A549 (cell line): ENCODE data around the gene FAM3B. TPM values are rescaled to one million over a fixed set of nuclear protein-coding genes. Genes with fewer than 3 reads are reported as not detected.

Experiments used
- ATAC-seq, 2 experiments: fragments of 200-7000 bp in 1 of 2; fragments of >200 bp in 1 of 2; cut with Nextera tagmentation in 1 of 2; cut with Tn5 transposase in 1 of 2; 3 replicates each; pipeline versions ENCODE4 v1.8.0 to v1.9.1; 2018 to 2020; ENCODE audit warnings: mild to moderate bottlenecking in 1 of 2, moderate library complexity in 1 of 2
- CTCF ChIA-PET: fragments of 300-600 bp; sonication (Branson Sonifier 250); formaldehyde crosslinking; extraction: SDS; loops from one replicate; lab custom pipeline; 2021; ENCODE audit warnings: antibody characterized with exemption, inconsistent platforms; lab: Yijun Ruan, JAX
- POLR2A ChIA-PET: fragments of 350-600 bp; formaldehyde crosslinking; extraction: SDS; loops from one replicate; lab custom pipeline; 2021; ENCODE audit warnings: antibody characterized with exemption, inconsistent platforms; lab: Yijun Ruan, JAX
- DNase-seq, 2 experiments: peaks; one replicate each; pipeline versions ENCODE4 v3.0.0 to v3.0.0-alpha.2; 2011 to 2016; ENCODE audit warnings: low read depth in 1 of 2, low spot score in 1 of 2
- FAIRE-seq: peaks from 2 replicates; lab custom pipeline; 2011; peaks lifted over from hg19 to GRCh38; lab: Jason Lieb, UNC
- H3K27ac ChIP-seq, 2 experiments: fragments of >200 bp; sonication (Bioruptor Twin); formaldehyde crosslinking; 3 replicates each; pipeline ENCODE4 v1.5.1; 2016 to 2017
- H3K4me1 ChIP-seq: fragments of >200 bp; sonication (Bioruptor Twin); formaldehyde crosslinking; 3 replicates; pipeline ENCODE4 v1.6.1; 2016
- H3K4me2 ChIP-seq: fragments of >200 bp; sonication (Bioruptor Twin); formaldehyde crosslinking; 3 replicates; pipeline ENCODE4 v1.6.1; 2016
- H3K4me3 ChIP-seq: fragments of >200 bp; sonication (Bioruptor Twin); formaldehyde crosslinking; 3 replicates; pipeline ENCODE4 v1.5.1; 2016
- H3K9me3 ChIP-seq: fragments of >200 bp; sonication (Bioruptor Twin); formaldehyde crosslinking; 3 replicates; pipeline ENCODE4 v1.6.1; 2016
- ATOH8 ChIP-seq: fragments of 250-450 bp; sonication (Bioruptor Pico); IDR thresholded peaks from 2 replicates; pipeline ENCODE4 v1.5.0; 2020; ENCODE audit warnings: low read depth, mild to moderate bottlenecking, moderate library complexity
- CBX2 ChIP-seq: fragments of 200-600 bp; sonication (generic); IDR thresholded peaks from 2 replicates; pipeline ENCODE4 v1.6.1; 2016; ENCODE audit warnings: low read depth, mild to moderate bottlenecking, borderline replicate concordance
- CHD2 ChIP-seq: fragments of 150-350 bp; IDR thresholded peaks from 2 replicates; pipeline ENCODE4 v1.6.1; 2014; ENCODE audit warnings: low read length; ENCODE audit not compliant: partially characterized antibody
- E2F6 ChIP-seq: IDR thresholded peaks from 2 replicates; pipeline ENCODE4 v1.6.1; 2012; ENCODE audit warnings: low read depth, borderline replicate concordance
- EHF ChIP-seq: fragments of 250-450 bp; sonication (Bioruptor Pico); IDR thresholded peaks from 2 replicates; pipeline ENCODE4 v1.5.0; 2020; ENCODE audit warnings: mild to moderate bottlenecking
- EP300 ChIP-seq, 2 experiments: fragments of >200 bp; sonication (Bioruptor Twin); formaldehyde crosslinking; IDR thresholded peaks; 2 replicates in 1 of 2; 3 replicates in 1 of 2; pipeline ENCODE4 v1.6.1; 2016 to 2017
- FOSB ChIP-seq: fragments of 250-450 bp; sonication (Bioruptor Pico); IDR thresholded peaks from 2 replicates; pipeline ENCODE4 v1.5.0; 2020; ENCODE audit warnings: mild to moderate bottlenecking, moderate library complexity
- GATA3 ChIP-seq: IDR thresholded peaks from 2 replicates; pipeline ENCODE4 v1.6.1; 2012; ENCODE audit warnings: borderline replicate concordance
- HOXA7 ChIP-seq: fragments of 250-450 bp; sonication (Bioruptor Pico); IDR thresholded peaks from 2 replicates; pipeline ENCODE4 v1.5.0; 2020; ENCODE audit warnings: mild to moderate bottlenecking, moderate library complexity
- JUNB ChIP-seq: fragments of >200 bp; sonication (Bioruptor Twin); formaldehyde crosslinking; IDR thresholded peaks from 2 replicates; pipeline ENCODE4 v1.6.1; 2016
- KDM1A ChIP-seq: fragments of 200-600 bp; sonication (generic); IDR thresholded peaks from 2 replicates; pipeline ENCODE4 v1.6.1; 2016; ENCODE audit warnings: low read depth, mild to moderate bottlenecking
- MAFK ChIP-seq: fragments of 450-650 bp; IDR thresholded peaks from 2 replicates; pipeline ENCODE4 v1.6.1; 2014; ENCODE audit not compliant: partially characterized antibody
- MAX ChIP-seq: IDR thresholded peaks from 2 replicates; pipeline ENCODE4 v1.6.1; 2012
- MYC ChIP-seq: IDR thresholded peaks from 2 replicates; pipeline ENCODE4 v1.6.1; 2012; ENCODE audit warnings: mild to moderate bottlenecking, inconsistent platforms, low read length, improper control_type of control experiment, borderline replicate concordance
- NFE2L2 ChIP-seq: fragments of 150-350 bp; conservative IDR thresholded peaks from 2 replicates; pipeline ENCODE4 v1.6.1; 2014; ENCODE audit warnings: low read length
- PBX3 ChIP-seq: IDR thresholded peaks from 2 replicates; pipeline ENCODE4 v1.6.1; 2012
- PHF8 ChIP-seq: fragments of 200-600 bp; sonication (generic); IDR thresholded peaks from 2 replicates; pipeline ENCODE4 v1.6.1; 2016; ENCODE audit warnings: low read depth, mild to moderate bottlenecking, antibody characterized with exemption, moderate library complexity, borderline replicate concordance
- POLR2A ChIP-seq: IDR thresholded peaks from 2 replicates; pipeline ENCODE4 v1.6.1; 2012; ENCODE audit warnings: mild to moderate bottlenecking, low read length
- RAD21 ChIP-seq, 2 experiments: fragments of >200 bp in 1 of 2; sonication (Bioruptor Twin) in 1 of 2; formaldehyde crosslinking in 1 of 2; IDR thresholded peaks in 1 of 2; conservative IDR thresholded peaks in 1 of 2; 2 replicates in 1 of 2; 3 replicates in 1 of 2; pipeline ENCODE4 v1.6.1; 2012 to 2018; ENCODE audit warnings: inconsistent platforms in 1 of 2
- RCOR1 ChIP-seq: fragments of 150-350 bp; IDR thresholded peaks from 2 replicates; pipeline ENCODE4 v1.6.1; 2014; ENCODE audit warnings: antibody characterized with exemption, low read length, low read depth
- RFX5 ChIP-seq: fragments of 450-650 bp; IDR thresholded peaks from 2 replicates; pipeline ENCODE4 v1.7.1; 2014; ENCODE audit warnings: antibody characterized with exemption, mild to moderate bottlenecking, moderate library complexity
- RNF2 ChIP-seq: fragments of 200-600 bp; sonication (generic); IDR thresholded peaks from 2 replicates; pipeline ENCODE4 v1.6.1; 2016; ENCODE audit warnings: low read depth, mild to moderate bottlenecking, antibody characterized with exemption, moderate library complexity, borderline replicate concordance
- SREBF2 ChIP-seq: fragments of 450-650 bp; IDR thresholded peaks from 2 replicates; pipeline ENCODE4 v1.6.1; 2014; ENCODE audit warnings: mild to moderate bottlenecking, moderate library complexity
- TFCP2L1 ChIP-seq: fragments of 250-450 bp; sonication (Bioruptor Pico); IDR thresholded peaks from 2 replicates; pipeline ENCODE4 v1.5.0; 2021; ENCODE audit warnings: mild to moderate bottlenecking
- USF2 ChIP-seq: fragments of 450-650 bp; IDR thresholded peaks from 2 replicates; pipeline ENCODE4 v1.6.1; 2014; ENCODE audit warnings: antibody characterized with exemption
- ZFP36 ChIP-seq: fragments of 450-650 bp; IDR thresholded peaks from 2 replicates; pipeline ENCODE4 v1.6.1; 2014; ENCODE audit warnings: borderline replicate concordance; ENCODE audit not compliant: partially characterized antibody
- ZSCAN20 ChIP-seq: fragments of 250-450 bp; sonication (Bioruptor Pico); IDR thresholded peaks from 2 replicates; pipeline ENCODE4 v1.8.0; 2022; ENCODE audit warnings: mild to moderate bottlenecking, moderate library complexity
- WGBS: methylation state at CpG from one replicate; pipeline ENCODE4 v1.1.6; 2017; ENCODE audit errors: missing lambda C conversion rate; 5-methylcytosine and 5-hydroxymethylcytosine counted together
- polyA plus RNA-seq, 4 experiments: library from polyadenylated mRNA; depleted of rRNA in 3 of 4; stranded (reverse); fragments of >200 nt; fragmentation: RNase III in 1 of 4; extraction: RNeasy Plus Mini Kit Qiagen cat#74134 plus additional on column Dnase treatment in 1 of 4; gene quantifications; 2 replicates in 3 of 4; 3 replicates in 1 of 4; pipeline ENCODE4 v1.2.3, GENCODE V29; 2011 to 2017

The FAM3B gene
- polyA plus RNA-seq, 2 of the 4 experiments (the other 2 are of a cell fraction), result not detected

- FAIRE-seq (no peak), DNase-seq (no peak), ATAC-seq (no peak)
- Histone ChIP-seq H3K4me1 (no peaks in the 10 kb centered on the region), H3K9me3 (no peaks in the 10 kb centered on the region), H3K4me2 (no peak overlapping the region), H3K4me3 (no peak overlapping the region), H3K27ac (no peak overlapping the region)
- TF ChIP-seq USF2 (no peak), MYC (no peak), POLR2A (no peak), CHD2 (no peak), ZSCAN20 (no peak), MAFK (no peak), RNF2 (no peak), EHF (CRISPR knock-in tag) (no peak), TFCP2L1 (no peak), NFE2L2 (no peak), ZFP36 (no peak), KDM1A (no peak), MAX (no peak), GATA3 (no peak), SREBF2 (no peak), EP300 (IDR thresholded peaks at IDR 0.05) (no peak), PBX3 (no peak), E2F6 (no peak)
- ChIA-PET POLR2A (no interaction called here), CTCF (interaction anchor here (0.8 kb wide), 1 partner anchor 119 kb away, joined by 3 read pairs; no protein-coding TSS in a partner anchor)
- WGBS, result 70% methylated on average over 5 of the region's 11 CpGs
These were observed 85.6 kb downstream of the FAM3B start for GRCh38 chr21:41402231-41402630.

- FAIRE-seq (no peak), DNase-seq (no peak)
- Histone ChIP-seq H3K4me2 (no peak overlapping the region), H3K27ac (no peak overlapping the region), H3K4me1 (no peaks in the 10 kb centered on the region), H3K9me3 (no peaks in the 10 kb centered on the region)
- ChIA-PET POLR2A (no interaction called here), CTCF (no interaction called here)
- no peak for TF ChIP-seq ATOH8 (CRISPR knock-in tag)
- no peak for TF ChIP-seq RFX5
- TF ChIP-seq SREBF2, result no peak
- TF ChIP-seq PHF8, result no peak
- no peak for TF ChIP-seq RAD21 (conservative IDR thresholded peaks at IDR 0.05 in 1 of 2, IDR thresholded peaks at IDR 0.05 in 1 of 2)
- no peak for TF ChIP-seq E2F6
- TF ChIP-seq HOXA7, result no peak
- TF ChIP-seq FOSB (CRISPR knock-in tag), result no peak
- TF ChIP-seq CBX2, result no peak
- no peak for TF ChIP-seq RCOR1
- no peak for TF ChIP-seq JUNB
- TF ChIP-seq EP300 (IDR thresholded peaks at IDR 0.05), result no peak
- TF ChIP-seq, all 56 proteins: peak for 0
- H3K4me3 ChIP-seq, result no peak overlapping the region
- no peak for ATAC-seq
- WGBS, result 65% methylated on average over 10 of the region's 10 CpGs
These were observed 86.2 kb downstream of the FAM3B start for GRCh38 chr21:41402796-41403195.
